GM21619 (cell line): ENCODE data around the gene INMT.

ENCODE experiments used
- ATAC-seq: cut with Tn5 transposase; IDR thresholded peaks from one replicate; pipeline ENCODE4 v1.9.1; 2021; ENCODE audit not compliant: unreplicated experiment

INMT gene

DNA sequence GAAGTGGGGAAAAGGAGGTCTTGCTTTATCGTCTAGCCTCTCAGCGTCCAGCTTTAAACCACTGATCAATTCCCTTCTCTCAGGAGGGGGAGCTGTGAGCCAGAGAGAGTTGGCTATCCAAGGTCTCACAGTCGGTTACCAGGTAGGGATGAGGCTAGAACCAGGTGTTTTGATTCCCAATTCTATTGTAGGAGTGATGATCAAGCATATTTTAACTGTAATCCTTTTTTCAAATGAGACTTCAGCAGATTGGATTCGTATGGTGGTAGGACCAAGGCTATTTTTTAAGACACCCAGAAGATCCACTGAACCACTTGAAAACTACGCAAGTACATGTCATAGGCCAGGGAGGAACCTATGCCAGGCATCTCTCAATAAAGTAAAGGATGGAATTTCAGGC lies 27.6 kb downstream of the INMT start:
- ATAC-seq: no peak

DNA sequence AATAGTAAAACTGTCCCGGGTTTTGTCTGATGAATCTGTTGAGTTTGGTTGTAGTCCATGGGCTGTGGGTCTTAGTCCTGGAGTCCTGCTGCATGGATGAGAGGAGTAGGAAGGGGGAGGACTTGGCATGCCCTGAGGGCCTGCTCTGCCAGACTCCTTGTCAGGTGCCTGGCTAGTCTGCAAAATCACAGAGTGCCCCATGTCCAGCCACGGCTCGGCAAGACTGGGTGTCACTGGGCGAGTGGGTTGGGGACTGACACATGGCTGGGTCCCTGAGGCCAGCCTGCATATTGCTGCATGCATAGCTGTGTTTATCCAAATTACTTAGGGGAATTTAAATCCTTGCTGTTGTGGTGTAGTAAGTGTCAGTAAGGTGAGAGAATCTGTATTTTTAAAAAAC lies 29.0 kb downstream of the INMT start:
- ATAC-seq: no peak

GRCh38 chr7:30782690-30783089 lies 30.8 kb downstream of the INMT start:
- ATAC-seq: no peak

GRCh38 chr7:30785786-30786185 lies 33.9 kb downstream of the INMT start:
- ATAC-seq: no peak

DNA sequence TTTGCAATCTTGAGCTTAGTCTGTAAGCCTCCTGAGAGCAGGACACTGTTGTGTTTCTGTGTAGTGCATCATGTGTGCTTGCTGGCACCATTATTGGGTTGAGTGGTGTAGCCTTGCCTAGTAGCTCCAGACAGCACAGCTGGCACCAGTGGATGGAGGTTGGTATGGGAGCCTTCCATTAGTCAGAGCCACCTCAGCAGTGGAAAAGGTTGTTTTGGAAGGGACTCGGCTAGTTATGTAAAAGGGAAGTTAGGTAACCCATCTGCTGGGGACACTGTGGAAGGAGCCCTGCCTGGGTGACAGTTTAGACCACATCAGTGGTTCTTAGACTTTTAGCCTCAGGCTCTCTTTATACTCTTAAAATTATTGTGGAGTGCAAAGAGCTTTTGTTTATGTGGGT lies 35.6 kb downstream of the INMT start:
- no peak for ATAC-seq

GRCh38 chr7:30788640-30789333 lies 36.9 kb downstream of the INMT start:
- ATAC-seq: no peak

DNA sequence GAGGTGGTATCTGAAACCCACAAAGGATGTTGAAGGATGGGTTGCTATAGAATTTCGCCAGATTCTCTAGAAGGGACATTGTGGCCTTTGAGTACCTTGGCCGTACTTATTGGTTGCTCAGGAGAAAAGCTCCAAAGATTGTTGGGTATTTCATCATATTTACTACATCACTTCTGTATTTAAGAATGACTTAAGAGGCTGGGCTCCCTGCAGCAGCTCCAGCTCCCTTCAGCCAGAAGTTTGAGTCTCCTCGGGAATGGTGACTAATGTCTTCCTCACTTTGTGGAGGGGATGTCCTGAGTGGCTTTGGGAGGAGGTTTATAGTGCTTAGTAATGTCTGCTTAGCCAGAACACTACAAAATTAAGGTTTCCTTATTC lies 37.4 kb downstream of the INMT start:
- no peak for ATAC-seq

DNA sequence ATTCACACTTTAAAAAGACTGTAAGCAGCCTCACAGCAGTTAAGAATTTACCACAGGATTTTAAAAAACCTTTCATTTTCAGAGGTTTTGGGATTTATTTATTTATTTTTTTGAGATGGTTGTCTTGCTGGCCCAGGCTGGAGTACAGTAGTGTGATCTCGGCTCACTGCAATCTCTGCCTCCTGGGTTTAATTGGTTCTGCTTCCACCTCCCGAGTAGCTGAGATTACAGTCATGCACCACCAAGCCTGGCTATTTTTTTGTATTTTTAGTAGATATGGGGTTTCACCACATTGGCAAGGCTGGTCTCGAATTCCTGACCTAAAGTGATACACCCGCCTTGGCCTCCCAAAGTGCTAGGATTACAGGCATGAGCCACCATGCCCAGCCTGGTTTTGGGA lies 38.4 kb downstream of the INMT start:
- ATAC-seq: no peak

DNA sequence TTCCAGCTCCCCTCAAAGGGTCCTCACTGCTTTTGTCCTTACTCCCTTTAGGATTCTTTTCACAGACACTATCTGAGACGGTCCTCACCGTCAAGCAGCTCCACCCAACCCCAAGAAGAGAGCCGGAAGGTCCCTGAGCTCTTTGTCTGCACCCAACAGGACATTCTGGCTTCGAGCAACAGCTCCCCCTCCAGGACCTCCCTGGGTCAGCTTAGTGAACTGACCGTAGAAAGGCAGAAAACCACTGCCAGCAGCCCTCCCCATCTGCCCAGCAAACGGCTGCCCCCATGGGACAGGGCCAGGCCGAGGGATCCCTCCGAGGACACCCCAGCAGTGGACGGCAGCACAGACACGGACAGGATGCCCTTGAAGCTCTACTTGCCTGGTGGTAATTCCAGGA lies 39.2 kb downstream of the INMT start:
- no peak for ATAC-seq

DNA sequence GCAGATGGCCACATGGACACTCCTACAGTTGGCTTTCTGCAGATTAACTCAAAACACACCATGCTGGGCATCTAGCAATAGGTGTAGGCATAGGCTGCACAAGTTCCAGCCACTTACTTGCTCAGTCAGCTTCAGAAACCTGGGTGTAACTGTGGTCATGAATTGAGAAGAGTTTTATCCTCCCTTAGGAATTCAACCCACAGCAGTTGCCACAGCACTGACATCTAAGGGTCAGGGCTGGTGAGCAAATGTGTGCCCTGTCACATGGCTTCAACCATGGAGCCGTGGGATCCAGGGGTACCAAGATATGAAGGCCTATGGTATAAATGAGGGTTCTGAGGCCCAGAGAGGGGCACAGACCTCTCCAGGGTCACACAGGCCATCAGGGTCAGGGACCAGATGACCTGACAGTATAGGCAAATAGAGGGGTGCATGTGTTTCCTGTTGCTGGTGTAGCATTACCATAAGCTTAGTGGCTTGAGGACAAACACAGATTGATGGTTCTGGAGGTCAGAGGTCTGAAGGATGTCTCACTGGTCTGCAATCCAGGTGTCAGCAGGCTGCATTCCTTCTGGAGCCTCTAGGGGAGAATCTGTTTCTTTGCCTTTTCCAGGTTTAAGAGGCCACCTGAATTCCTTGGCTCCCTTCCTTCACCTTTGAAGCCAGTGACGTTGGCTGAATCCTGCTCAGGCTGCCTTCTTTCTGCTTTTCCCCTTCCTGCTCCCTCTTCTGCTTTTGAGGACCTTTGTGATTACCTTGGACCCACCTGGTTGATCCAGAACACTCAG lies 43.4 kb downstream of the INMT start:
- ATAC-seq: no peak

DNA sequence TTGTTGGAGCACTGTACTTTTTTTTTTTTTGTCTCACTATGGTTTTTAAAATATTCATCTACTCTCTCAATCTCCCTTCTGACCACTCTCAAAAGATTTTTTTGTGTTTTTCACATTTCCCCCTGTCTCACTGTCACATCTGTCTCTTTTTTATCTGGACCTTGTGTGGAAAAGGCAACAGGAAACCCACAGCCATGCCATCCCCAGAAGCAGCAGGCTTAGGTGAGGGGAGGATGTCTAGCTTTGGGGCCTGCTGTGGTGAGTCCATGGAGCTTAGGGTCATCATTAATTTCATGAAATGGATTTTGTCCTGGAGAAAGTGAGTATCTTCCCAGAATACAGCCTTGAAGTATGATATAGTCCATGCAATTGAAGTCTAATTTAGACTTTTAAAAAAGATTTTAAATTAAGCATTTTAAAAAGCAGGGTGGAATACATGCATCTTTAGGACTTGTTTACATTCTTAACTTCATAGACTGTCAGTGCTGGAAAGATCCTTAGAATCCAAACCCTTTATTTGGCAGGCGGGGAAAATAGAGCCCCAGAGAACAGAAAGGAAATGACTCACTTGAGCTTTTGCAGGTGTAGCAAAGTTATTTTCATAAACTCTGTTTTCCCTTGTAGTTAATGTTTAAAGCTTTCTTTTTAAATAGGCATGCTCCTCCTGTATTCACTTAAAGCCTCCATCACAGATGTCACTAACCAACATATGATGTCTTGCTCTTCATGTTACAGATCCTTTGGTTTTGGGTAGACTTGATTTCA lies 44.4 kb downstream of the INMT start:
- ATAC-seq: no peak

- no peak for ATAC-seq
Measured at GRCh38 chr7:30797176-30798040, 45.5 kb downstream of the INMT start.

DNA sequence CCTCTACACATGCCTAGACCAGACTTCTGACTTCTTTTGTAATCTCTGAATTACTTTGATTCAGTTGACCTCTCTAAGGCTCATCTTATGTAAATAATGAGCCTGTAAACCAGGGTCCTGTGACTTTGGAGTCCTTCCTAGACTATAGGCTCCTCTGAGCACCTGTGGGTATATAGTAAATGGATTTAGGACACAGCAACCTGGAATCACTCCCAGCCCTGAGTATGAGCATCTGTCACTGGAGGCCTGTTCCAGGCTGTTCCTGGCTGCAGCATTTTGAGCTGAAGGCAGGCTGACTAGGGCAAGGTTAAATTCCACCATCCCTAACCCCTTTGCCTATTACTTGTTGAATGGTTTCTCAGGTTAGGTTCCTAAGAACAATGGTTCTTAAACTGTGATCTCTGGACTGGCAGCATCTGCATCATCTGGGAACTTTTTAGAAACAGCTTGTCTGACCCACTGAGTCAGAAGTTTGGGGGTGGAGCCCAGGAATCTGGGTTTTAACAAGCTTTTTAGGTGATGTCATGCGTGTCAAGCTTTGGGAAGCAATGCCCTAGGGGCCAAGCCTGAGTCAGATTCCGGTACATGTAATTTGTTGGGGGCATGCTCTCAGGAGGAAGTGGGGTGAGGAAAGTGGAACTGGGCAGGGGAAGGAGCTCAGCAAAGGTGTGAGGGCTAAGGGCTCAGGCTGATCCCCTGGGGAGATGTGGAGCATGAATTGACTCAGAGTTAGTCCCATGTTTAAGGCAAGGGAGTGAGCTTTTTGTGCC lies 47.5 kb downstream of the INMT start:
- peak; percentile 72 for ATAC-seq

DNA sequence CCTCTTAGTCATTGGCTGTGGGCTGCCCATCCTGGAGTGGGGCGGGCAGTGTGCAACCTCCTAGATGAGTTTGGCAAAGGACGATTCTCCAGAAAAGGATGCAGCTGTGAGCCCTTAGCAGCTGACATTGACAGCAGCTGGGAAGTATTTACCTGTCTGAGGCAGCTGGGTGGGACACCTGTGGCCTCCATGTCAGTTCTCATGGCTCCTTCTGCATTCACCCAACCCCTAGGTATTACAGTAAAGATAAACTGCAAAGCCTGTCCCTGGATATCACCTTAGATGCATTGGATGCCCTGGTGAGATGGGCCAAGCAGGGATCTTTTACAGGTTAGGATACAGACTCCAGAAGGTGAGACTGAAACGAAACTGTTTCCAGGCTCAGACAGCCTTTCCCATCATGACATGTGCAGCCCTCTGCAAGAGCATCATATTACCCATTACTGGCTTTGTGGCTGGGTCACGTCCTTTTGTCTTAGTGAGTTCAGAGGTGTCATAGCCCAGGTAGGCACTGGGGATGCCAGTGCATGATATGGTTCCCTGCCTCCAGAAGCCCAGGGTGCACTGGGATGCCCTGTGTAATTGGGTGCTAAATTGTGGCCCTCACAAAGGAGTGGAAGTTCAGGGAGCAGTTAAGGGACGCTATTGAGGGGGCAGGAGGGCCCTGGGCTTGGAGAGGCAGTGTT lies 48.2 kb downstream of the INMT start:
- peak; percentile 0 for ATAC-seq

- ATAC-seq: no peak
Measured at GRCh38 chr7:30800785-30801252, 48.9 kb downstream of the INMT start.

GRCh38 chr7:30802812-30803211 lies 50.9 kb downstream of the INMT start:
- no peak for ATAC-seq

DNA sequence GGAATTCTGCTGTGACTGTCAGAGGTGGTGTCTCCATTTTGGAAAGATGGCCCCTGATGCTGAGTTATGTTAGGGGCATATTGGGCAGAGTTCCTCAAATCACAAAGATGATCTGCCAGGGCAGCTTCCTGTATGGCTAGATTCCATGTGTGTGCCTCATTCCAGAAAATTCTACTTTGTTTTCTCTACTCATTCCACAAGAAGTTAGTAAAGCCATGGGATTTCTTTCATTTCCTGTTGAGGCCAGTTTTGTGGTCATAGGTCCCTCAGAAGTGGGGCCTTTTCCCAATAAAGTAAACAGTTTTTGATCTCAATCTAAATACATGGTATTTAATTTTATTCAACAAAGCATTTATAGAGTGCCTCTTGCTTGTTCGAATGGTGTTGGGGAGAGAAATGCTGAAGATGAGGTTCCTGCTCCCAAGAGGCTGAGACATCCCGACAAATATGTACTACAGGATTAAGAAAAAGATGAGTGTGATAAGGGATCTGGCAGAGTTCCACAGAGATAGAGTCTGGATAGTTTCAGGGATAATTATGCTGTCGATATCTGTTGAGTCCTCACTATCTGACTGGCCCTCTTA lies 52.2 kb downstream of the INMT start:
- ATAC-seq: no peak

- ATAC-seq: no peak
Measured at GRCh38 chr7:30805081-30805691, 53.3 kb downstream of the INMT start.

DNA sequence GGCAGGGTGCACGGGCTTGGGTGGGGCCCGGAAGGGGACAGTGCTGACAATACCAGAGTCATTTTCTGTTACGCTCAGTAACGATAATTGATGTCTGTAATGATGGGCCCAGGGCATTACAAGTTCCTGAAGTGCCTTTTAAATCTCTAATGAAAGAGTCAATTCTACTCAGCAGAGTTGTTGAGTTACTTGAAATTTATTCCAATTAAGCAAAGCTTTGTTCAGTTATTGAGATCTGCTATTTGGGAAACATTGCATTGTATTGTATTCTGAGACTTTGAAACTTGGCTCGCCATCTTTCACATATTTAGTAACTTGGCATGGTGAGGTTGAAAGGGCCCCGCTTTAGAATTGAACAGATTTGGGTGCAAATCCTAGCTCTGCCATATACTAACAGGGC lies 54.0 kb downstream of the INMT start:
- ATAC-seq: no peak
